ENCODE measurements around the gene HAAO. TPM values are rescaled to one million over a fixed set of nuclear protein-coding genes. Genes with fewer than 3 reads are reported as not detected.
A peak's percentile ranks its signal among the peaks of the same experiment; 100 is the strongest.

The HAAO gene
- polyA plus RNA-seq, 4 donors, result 23.8 to 147 (median 44.8) TPM

GRCh38 chr2:42771546-42772153, 20.7 kb downstream of the HAAO start:
- H3K9me3 ChIP-seq (ENCODE audit: control insufficient read depth in 2 of 2, insufficient read depth in 1 of 2, low read depth in 1 of 2, low read length in 1 of 2), result no peaks in the 10 kb centered on the region
- H3K4me3 ChIP-seq (ENCODE audit: low read depth in 1 of 3, low read length in 3 of 3), result no peak overlapping the region
- H3K4me1 ChIP-seq (ENCODE audit: control insufficient read depth in 3 of 3, insufficient read depth in 2 of 3, low read depth in 1 of 3, low read length in 2 of 3), result no peaks in the 10 kb centered on the region
- 86 to 89% (median 89%) methylated on average over 4 to 5 of the region's 5 CpGs for WGBS, 3 donors
- FAIRE-seq, result no peak
- H3K27me3 ChIP-seq (ENCODE audit: control insufficient read depth in 3 of 3, insufficient read depth in 3 of 3, low read length in 3 of 3), result no peaks in the 10 kb centered on the region
- peaks cover 0 to 36% (median 2%) of the 10 kb centered on the region in 3 donors for H3K36me3 ChIP-seq (ENCODE audit: control insufficient read depth in 3 of 3, insufficient read depth in 2 of 3, low read depth in 1 of 3, low read length in 3 of 3)
- H3K27ac ChIP-seq (ENCODE audit: low read depth in 1 of 3, low read length in 2 of 3), result no peak overlapping the region
- DNase-seq, result no peak

- no peaks in the 10 kb centered on the region for H3K27me3 ChIP-seq (ENCODE audit: control insufficient read depth in 3 of 3, insufficient read depth in 3 of 3, low read length in 3 of 3)
- FAIRE-seq (no peak), DNase-seq (peak in 1 of 2 donors; percentile 20)
- no peak overlapping the region for H3K27ac ChIP-seq (ENCODE audit: low read depth in 1 of 3, low read length in 2 of 3)
- no peaks in the 10 kb centered on the region for H3K9me3 ChIP-seq (ENCODE audit: control insufficient read depth in 2 of 2, insufficient read depth in 1 of 2, low read depth in 1 of 2, low read length in 1 of 2)
- 82 to 89% (median 83%) methylated on average over 19 of the region's 19 CpGs for WGBS, 3 donors
- H3K4me3 ChIP-seq (ENCODE audit: low read depth in 1 of 3, low read length in 3 of 3), result no peak overlapping the region
- peaks cover 0 to 43% (median 2%) of the 10 kb centered on the region in 3 donors for H3K36me3 ChIP-seq (ENCODE audit: control insufficient read depth in 3 of 3, insufficient read depth in 2 of 3, low read depth in 1 of 3, low read length in 3 of 3)
- no peaks in the 10 kb centered on the region for H3K4me1 ChIP-seq (ENCODE audit: control insufficient read depth in 3 of 3, insufficient read depth in 2 of 3, low read depth in 1 of 3, low read length in 2 of 3)
Measured at GRCh38 chr2:42770288-42771131, 21.9 kb downstream of the HAAO start.

DNA sequence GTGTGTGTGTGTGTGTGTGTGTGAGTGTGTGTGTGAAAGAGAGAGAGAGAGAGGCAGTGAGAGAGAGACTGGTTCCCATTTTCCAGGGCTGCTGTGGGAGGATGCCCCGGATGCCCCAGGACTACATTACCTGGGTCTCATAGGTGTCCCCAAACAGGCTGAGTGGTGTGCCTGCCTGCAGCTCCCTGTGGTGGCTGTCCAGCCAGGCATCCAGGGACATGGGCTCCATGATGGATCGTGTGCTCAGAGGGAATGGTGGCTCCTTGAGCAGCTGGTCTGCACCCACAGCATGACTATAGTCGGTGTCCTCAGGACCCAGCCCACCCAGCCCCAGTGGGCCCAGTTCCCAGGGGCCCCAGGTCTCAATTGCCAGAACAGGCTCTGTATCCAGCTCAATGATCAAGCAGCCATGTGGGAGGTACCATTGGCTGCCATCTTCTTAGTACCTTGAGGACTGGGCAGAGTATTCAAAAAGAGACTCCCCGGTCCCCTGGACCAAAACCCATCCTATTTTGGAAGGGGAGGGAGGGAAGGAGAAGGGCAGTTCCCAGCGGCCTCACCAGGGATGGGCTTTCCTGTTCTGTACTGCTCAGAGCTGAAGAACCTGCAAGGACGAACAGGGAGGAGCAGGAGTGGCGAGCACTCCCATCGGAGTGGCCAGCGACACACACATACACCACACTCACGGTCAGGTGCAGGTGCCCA, 22.6 kb downstream of the HAAO start:
- no peak for DNase-seq
- WGBS, 3 donors, result 95 to 96% (median 95%) methylated on average over 10 of the region's 10 CpGs
- no peak overlapping the region for H3K4me3 ChIP-seq (ENCODE audit: low read depth in 1 of 3, low read length in 3 of 3)
- H3K27ac ChIP-seq (ENCODE audit: low read depth in 1 of 3, low read length in 2 of 3), result no peak overlapping the region
- H3K27me3 ChIP-seq (ENCODE audit: control insufficient read depth in 3 of 3, insufficient read depth in 3 of 3, low read length in 3 of 3), result no peaks in the 10 kb centered on the region
- H3K9me3 ChIP-seq (ENCODE audit: control insufficient read depth in 2 of 2, insufficient read depth in 1 of 2, low read depth in 1 of 2, low read length in 1 of 2), result no peaks in the 10 kb centered on the region
- no peaks in the 10 kb centered on the region for H3K4me1 ChIP-seq (ENCODE audit: control insufficient read depth in 3 of 3, insufficient read depth in 2 of 3, low read depth in 1 of 3, low read length in 2 of 3)
- peaks cover 0 to 44% (median 2%) of the 10 kb centered on the region in 3 donors for H3K36me3 ChIP-seq (ENCODE audit: control insufficient read depth in 3 of 3, insufficient read depth in 2 of 3, low read depth in 1 of 3, low read length in 3 of 3)
- no peak for FAIRE-seq

GRCh38 chr2:42768706-42769256, 23.6 kb downstream of the HAAO start:
- Histone ChIP-seq H3K4me3 (ENCODE audit: low read depth in 1 of 3, low read length in 3 of 3) (no peak overlapping the region), H3K9me3 (ENCODE audit: control insufficient read depth in 2 of 2, insufficient read depth in 1 of 2, low read depth in 1 of 2, low read length in 1 of 2) (no peaks in the 10 kb centered on the region), H3K36me3 (ENCODE audit: control insufficient read depth in 3 of 3, insufficient read depth in 2 of 3, low read depth in 1 of 3, low read length in 3 of 3) (peaks cover 0 to 51% (median 2%) of the 10 kb centered on the region in 3 donors), H3K4me1 (ENCODE audit: control insufficient read depth in 3 of 3, insufficient read depth in 2 of 3, low read depth in 1 of 3, low read length in 2 of 3) (no peaks in the 10 kb centered on the region), H3K27ac (ENCODE audit: low read depth in 1 of 3, low read length in 2 of 3) (no peak overlapping the region), H3K27me3 (ENCODE audit: control insufficient read depth in 3 of 3, insufficient read depth in 3 of 3, low read length in 3 of 3) (no peaks in the 10 kb centered on the region)
- FAIRE-seq, result no peak
- no peak for DNase-seq
- 60 to 63% (median 62%) methylated on average over 3 of the region's 3 CpGs for WGBS, 3 donors

GRCh38 chr2:42767899-42768705, 24.3 kb downstream of the HAAO start:
- no peak for DNase-seq

DNA sequence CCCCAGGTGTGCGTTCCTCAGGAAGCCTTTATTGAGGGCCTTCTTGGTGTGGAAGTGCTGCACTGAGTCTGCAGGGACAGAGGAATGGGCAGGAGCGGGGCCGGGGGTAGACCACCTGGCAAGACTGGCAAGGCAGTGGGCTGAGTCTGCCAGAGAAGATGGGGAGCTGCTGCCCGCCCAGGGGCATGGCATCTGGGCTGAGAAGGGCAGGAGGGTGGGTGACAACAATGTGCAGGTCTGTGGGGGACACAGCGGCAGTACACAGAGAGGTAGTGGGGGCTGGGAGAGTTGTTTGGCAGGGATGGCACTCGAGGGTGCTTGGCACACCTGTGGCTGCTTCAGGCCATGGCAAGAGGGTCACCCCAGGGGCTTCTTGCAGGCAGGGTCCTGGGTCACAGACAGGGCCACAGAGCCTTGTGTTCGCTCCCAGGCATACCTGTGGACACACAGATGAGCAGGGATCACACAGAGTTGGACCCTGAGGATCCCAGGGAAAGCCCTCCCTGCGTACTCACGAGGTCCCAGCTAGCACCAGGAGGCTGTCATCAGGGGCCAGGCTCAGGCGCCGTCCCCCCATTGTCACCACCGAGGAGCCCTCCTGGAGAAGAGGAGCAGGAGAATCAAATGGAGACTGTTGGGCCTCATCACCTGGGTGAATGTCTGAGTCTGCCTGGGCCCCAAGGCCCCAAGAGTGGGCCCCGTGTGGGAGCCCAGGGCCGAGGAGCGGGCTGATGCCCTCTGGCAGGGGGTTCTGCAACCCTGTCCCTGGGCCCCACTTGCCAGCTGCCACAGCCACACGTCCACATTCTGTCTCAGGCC, 25.1 kb downstream of the HAAO start:
- DNase-seq (no peak), FAIRE-seq (no peak)
- no peaks in the 10 kb centered on the region for H3K4me1 ChIP-seq (ENCODE audit: control insufficient read depth in 3 of 3, insufficient read depth in 2 of 3, low read depth in 1 of 3, low read length in 2 of 3)
- H3K27me3 ChIP-seq (ENCODE audit: control insufficient read depth in 3 of 3, insufficient read depth in 3 of 3, low read length in 3 of 3), result no peaks in the 10 kb centered on the region
- H3K27ac ChIP-seq (ENCODE audit: low read depth in 1 of 3, low read length in 2 of 3), result no peak overlapping the region
- no peak overlapping the region for H3K4me3 ChIP-seq (ENCODE audit: low read depth in 1 of 3, low read length in 3 of 3)
- H3K9me3 ChIP-seq (ENCODE audit: control insufficient read depth in 2 of 2, insufficient read depth in 1 of 2, low read depth in 1 of 2, low read length in 1 of 2), result no peaks in the 10 kb centered on the region
- 85 to 88% (median 86%) methylated on average over 14 to 16 of the region's 16 CpGs for WGBS, 3 donors
- peaks cover 0 to 58% (median 2%) of the 10 kb centered on the region in 3 donors for H3K36me3 ChIP-seq (ENCODE audit: control insufficient read depth in 3 of 3, insufficient read depth in 2 of 3, low read depth in 1 of 3, low read length in 3 of 3)

More at GRCh38 chr2:42767899-42768705, 24.3 kb downstream of the HAAO start:
- Histone ChIP-seq H3K4me1 (ENCODE audit: control insufficient read depth in 3 of 3, insufficient read depth in 2 of 3, low read depth in 1 of 3, low read length in 2 of 3) (no peaks in the 10 kb centered on the region), H3K36me3 (ENCODE audit: control insufficient read depth in 3 of 3, insufficient read depth in 2 of 3, low read depth in 1 of 3, low read length in 3 of 3) (peaks cover 0 to 52% (median 2%) of the 10 kb centered on the region in 3 donors), H3K4me3 (ENCODE audit: low read depth in 1 of 3, low read length in 3 of 3) (no peak overlapping the region), H3K27ac (ENCODE audit: low read depth in 1 of 3, low read length in 2 of 3) (no peak overlapping the region), H3K9me3 (ENCODE audit: control insufficient read depth in 2 of 2, insufficient read depth in 1 of 2, low read depth in 1 of 2, low read length in 1 of 2) (no peaks in the 10 kb centered on the region), H3K27me3 (ENCODE audit: control insufficient read depth in 3 of 3, insufficient read depth in 3 of 3, low read length in 3 of 3) (no peaks in the 10 kb centered on the region)
- 84 to 87% (median 86%) methylated on average over 14 of the region's 14 CpGs for WGBS, 3 donors
- FAIRE-seq, result no peak

GRCh38 chr2:42765686-42766085, 26.7 kb downstream of the HAAO start:
- no peak for DNase-seq
- FAIRE-seq, result no peak
- Histone ChIP-seq H3K27ac (ENCODE audit: low read depth in 1 of 3, low read length in 2 of 3) (no peak overlapping the region), H3K4me1 (ENCODE audit: control insufficient read depth in 3 of 3, insufficient read depth in 2 of 3, low read depth in 1 of 3, low read length in 2 of 3) (no peaks in the 10 kb centered on the region), H3K36me3 (ENCODE audit: control insufficient read depth in 3 of 3, insufficient read depth in 2 of 3, low read depth in 1 of 3, low read length in 3 of 3) (peaks cover 0 to 58% (median 2%) of the 10 kb centered on the region in 3 donors), H3K27me3 (ENCODE audit: control insufficient read depth in 3 of 3, insufficient read depth in 3 of 3, low read length in 3 of 3) (no peaks in the 10 kb centered on the region), H3K4me3 (ENCODE audit: low read depth in 1 of 3, low read length in 3 of 3) (no peak overlapping the region), H3K9me3 (ENCODE audit: control insufficient read depth in 2 of 2, insufficient read depth in 1 of 2, low read depth in 1 of 2, low read length in 1 of 2) (no peaks in the 10 kb centered on the region)
- WGBS, 3 donors, result 96 to 98% (median 96%) methylated on average over 9 of the region's 9 CpGs
